Subcutaneous adipose tissue (tissue), 4 donors: ENCODE data around the gene FAM9B. TPM values are rescaled to one million over a fixed set of nuclear protein-coding genes. Genes with fewer than 3 reads are reported as not detected.

ENCODE experiments used
- total RNA-seq, 4 donors: library from RNA; depleted of rRNA; stranded (reverse); fragments of >200 nt; gene quantifications; one replicate each; pipeline ENCODE4 v1.1.0, GENCODE V29; 2016
- TF ChIP-seq, protein P1 (sequence below): fragments of 450-650 bp; IDR thresholded peaks from one replicate; pipeline ENCODE4 v1.5.1; 2016; ENCODE audit warnings: low read depth, mild to moderate bottlenecking, control low read depth, antibody characterized with exemption, moderate library complexity

Gene FAM9B
- total RNA-seq = not detected

DNA sequence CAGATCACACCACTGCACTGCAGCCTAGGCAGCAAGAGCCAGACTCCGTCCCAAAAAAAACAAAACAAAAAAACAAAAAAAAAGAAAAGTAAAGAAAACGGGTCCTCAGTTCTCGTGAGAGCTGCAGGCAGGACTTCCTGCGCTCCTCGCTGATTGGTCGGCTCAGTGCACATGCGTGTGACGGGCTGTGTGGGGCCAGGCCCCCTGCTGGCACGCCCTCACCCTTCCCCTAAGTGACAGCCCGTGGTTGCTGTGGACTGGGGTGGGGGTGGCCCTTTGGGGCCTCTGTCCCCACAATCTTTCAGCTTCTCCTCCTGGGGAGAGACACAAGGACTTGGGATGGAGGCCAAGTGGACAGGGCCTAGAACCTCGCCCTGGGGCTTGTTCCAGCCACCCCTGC is at the start of gene FAM9B:
Gene FAM9B, minus strand, starts transcription at position 139 of the 400 bp plus-strand sequence. CDS start 1,141 bp downstream, outside the sequence.
- TF ChIP-seq, protein P1, sequence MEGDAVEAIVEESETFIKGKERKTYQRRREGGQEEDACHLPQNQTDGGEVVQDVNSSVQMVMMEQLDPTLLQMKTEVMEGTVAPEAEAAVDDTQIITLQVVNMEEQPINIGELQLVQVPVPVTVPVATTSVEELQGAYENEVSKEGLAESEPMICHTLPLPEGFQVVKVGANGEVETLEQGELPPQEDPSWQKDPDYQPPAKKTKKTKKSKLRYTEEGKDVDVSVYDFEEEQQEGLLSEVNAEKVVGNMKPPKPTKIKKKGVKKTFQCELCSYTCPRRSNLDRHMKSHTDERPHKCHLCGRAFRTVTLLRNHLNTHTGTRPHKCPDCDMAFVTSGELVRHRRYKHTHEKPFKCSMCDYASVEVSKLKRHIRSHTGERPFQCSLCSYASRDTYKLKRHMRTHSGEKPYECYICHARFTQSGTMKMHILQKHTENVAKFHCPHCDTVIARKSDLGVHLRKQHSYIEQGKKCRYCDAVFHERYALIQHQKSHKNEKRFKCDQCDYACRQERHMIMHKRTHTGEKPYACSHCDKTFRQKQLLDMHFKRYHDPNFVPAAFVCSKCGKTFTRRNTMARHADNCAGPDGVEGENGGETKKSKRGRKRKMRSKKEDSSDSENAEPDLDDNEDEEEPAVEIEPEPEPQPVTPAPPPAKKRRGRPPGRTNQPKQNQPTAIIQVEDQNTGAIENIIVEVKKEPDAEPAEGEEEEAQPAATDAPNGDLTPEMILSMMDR = no peak

DNA sequence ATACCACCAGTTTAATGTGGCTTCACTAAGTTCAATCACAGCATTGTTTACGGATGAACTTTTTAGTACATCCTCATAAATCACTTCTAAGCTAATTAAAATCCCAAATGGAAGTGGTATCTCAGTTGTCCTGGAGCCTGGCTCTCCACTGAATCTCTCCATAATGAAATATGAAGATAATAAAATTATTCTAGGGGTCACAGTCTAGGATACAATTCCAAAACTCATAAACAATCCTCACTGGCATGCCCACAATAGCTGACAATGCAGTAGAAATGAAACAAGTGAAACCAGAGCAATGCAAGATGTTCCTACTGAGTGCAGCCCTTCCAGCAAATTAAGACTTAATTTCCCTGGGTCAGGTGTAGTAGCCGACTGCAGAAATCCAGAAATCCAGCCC is 47.3 kb upstream of the FAM9B start:
- TF ChIP-seq, protein P1 = no peak

DNA sequence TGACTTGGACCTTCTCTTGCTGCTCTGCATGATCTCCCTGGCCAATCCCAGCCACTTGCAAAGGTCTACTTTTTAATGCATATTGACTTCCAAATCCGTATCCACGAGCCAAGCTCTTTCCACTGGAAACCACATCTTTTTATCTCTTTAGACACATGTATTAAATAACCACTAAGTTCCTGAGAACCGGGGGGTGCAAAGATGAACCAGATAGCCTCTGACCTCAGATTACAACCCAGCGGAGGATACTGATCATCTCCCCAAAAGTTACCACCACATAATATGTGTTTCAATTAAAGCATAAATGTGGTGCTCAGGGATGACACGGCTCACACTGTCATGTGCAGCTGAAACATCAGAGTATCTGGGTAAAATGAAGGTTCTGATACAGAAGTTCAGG is 40.4 kb upstream of the FAM9B start:
- TF ChIP-seq, protein P1 = no peak

DNA sequence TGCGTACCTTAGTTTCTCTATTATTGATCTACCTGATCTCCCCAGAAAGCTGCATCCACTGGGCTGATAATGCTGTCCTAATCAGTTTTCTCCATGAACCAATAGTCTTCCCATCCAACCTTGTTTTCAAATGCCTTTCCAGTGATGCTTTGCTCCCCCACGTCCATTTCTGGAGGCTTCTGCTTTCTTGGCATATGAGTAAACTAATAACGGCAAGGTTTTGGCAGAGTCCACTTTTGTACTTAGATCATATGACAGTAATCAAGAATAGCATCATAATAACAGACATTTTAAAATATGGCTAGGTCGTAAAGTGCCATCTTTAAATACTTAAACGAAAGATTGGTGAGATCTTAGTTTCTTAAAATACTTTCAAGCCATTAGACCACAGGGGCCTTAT is 38.4 kb upstream of the FAM9B start:
- TF ChIP-seq, protein P1 = no peak

DNA sequence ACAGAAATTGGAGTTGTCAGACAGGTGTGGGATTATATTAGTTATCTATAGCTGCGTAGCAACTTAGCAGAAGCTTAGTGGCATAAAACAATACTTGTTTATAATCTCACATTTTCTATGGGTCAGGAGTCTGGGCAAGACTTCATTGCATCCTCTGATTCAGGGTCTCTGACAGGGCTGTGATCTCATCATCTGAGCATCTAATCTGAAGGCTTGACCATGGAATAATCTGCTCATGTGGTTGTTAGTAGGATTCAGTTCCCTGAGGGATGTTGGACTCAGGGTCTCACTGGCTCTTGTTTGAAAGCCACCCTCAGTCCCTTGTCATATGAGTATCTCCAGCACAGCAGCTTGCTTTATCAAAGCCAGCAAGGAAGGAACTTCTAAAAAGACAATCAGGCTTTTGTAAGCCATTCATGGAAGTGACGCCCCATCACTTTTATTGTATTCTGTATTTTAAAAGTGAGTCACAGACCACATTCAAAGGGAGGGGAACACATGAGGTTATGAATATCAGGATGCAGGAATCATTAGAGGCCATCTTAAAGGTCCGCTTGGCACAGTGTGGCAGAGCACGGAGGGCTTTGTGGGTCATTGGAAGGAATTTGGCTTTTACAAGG is 37.2 kb upstream of the FAM9B start:
- TF ChIP-seq, protein P1 = no peak

DNA sequence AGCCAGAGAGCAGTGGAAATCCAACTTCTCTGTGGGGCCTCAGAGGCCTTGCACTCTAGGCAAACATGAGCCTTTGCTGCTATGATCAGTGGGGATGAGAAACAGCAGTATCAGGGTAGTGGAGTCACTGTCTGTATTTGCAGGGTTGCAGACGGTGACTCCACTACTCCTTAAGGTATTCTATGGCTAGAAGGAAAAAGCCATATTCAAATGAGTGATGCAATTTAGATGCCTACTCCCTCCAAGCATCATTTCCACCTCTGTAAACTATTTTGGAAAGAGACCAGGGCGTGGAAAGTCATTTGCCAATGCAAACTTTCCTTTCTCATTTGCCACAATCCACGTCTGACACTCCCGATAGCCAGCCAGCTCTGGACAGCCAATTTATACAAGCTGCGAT is 35.6 kb upstream of the FAM9B start:
- TF ChIP-seq, protein P1 = no peak

DNA sequence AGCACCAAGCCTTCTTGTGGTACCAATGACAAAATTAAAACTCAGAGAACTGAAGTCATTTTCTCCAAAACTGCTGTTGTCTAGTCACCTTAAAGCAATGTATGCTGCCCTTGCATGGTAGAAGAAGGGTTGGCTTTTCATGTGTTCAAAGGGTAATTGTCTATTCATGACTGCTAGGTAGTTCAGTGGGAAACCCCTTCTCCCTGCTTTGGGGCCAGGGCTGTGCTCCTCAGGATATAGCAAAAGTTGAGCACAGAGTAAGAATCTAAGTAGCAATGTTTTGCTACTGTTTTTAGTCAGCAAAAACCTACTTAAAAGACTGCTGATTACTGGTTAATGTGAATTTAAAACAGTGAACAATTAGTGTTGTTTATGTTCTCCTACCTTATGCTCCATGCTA is 30.8 kb upstream of the FAM9B start:
- TF ChIP-seq, protein P1 = no peak
